GM12864 (cell line): ENCODE results near the gene CDC23.

Experiments used
- DNase-seq: peaks from one replicate; pipeline ENCODE4 v3.0.0-alpha.2; 2011; ENCODE audit warnings: low read depth
- H3K4me3 ChIP-seq: 2 replicates; pipeline ENCODE4 v1.5.1; 2011; ENCODE audit warnings: mild to moderate bottlenecking, low read depth, low read length, control low read depth
- CTCF ChIP-seq: IDR thresholded peaks from 2 replicates; pipeline ENCODE4 v1.5.1; 2011; ENCODE audit warnings: low read depth, mild to moderate bottlenecking, moderate library complexity, low read length, control low read depth, inconsistent platforms; ENCODE audit errors: missing control alignments

The CDC23 gene

GRCh38 chr5:138141734-138142133 lies 71.4 kb downstream of the CDC23 start:
- no peak overlapping the region for H3K4me3 ChIP-seq
- TF ChIP-seq CTCF = no peak
- no peak for DNase-seq

- no peak overlapping the region for H3K4me3 ChIP-seq
- DNase-seq = no peak
Observed at GRCh38 chr5:138140268-138140667, 72.9 kb downstream of the CDC23 start.

GRCh38 chr5:138139781-138140090 lies 73.4 kb downstream of the CDC23 start:
- no peak for TF ChIP-seq CTCF
- no peak overlapping the region for H3K4me3 ChIP-seq
- DNase-seq = no peak

More at GRCh38 chr5:138140268-138140667, 72.9 kb downstream of the CDC23 start:
- no peak for TF ChIP-seq CTCF

GRCh38 chr5:138138949-138139780 lies 74.0 kb downstream of the CDC23 start, which contains the start of gene NME5:
Gene NME5, minus strand, starts transcription at chr5:138139428. Its CDS starts 648 bp downstream, at chr5:138138780.
- peak within 1 kb of the TSS; percentile 41 for H3K4me3 ChIP-seq
- DNase-seq = no peak
- no peak for TF ChIP-seq CTCF
